Hematopoietic multipotent progenitor cell treated with erythropoietin and hydrocortisone succinate and interleukin-3 and kit ligand, for 4 days (in vitro differentiated cells): Measurements from ENCODE around the gene PRAC1.
A peak's percentile ranks its signal among the peaks of the same experiment; 100 is the strongest.

Experiments used
- DNase-seq: peaks from one replicate; pipeline ENCODE4 v3.0.0-alpha.2; 2015

Gene PRAC1

DNA sequence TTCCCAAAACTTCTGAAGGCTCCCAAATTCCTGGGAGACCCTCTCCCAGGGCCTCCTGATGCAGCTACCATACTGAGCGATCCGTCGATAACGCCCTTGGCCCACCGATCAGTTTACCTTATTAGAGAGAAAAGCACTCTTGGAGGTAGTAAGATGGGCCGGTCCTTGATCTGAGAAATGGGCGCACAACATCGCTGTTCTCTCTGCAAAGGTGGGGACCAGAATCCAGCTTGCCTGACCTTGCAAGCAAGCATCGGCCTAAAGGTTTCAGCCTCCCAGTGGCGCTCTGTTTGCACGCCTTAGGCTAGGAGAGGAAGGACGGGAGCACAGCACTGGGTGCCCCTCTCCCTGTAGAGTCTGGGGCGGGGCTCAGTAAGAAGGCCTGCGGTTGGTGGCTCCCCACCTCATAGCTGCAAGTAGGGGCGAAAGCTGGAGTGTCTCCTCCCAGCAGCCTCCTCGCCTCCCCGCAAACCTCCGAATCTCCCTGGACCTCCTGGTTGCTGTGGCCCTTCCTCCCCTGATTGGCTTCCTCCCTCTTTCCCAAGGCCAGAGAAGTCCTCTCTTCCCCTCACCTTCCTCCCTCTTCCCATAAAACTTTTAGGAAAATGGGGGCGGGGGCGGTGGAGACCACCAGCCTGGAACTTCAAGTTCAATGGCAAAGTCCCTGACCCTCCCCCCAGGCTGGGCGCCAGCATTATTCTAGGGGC is at the start of gene PRAC1:
TSS of gene PRAC1 (minus strand) at position 318 of the 707 bp plus-strand sequence. CDS start at position 192, 126 bp downstream.
- peak; percentile 18 for DNase-seq

GRCh38 chr17:48770954-48771353 is 48.6 kb upstream of the PRAC1 start:
- DNase-seq = no peak

DNA sequence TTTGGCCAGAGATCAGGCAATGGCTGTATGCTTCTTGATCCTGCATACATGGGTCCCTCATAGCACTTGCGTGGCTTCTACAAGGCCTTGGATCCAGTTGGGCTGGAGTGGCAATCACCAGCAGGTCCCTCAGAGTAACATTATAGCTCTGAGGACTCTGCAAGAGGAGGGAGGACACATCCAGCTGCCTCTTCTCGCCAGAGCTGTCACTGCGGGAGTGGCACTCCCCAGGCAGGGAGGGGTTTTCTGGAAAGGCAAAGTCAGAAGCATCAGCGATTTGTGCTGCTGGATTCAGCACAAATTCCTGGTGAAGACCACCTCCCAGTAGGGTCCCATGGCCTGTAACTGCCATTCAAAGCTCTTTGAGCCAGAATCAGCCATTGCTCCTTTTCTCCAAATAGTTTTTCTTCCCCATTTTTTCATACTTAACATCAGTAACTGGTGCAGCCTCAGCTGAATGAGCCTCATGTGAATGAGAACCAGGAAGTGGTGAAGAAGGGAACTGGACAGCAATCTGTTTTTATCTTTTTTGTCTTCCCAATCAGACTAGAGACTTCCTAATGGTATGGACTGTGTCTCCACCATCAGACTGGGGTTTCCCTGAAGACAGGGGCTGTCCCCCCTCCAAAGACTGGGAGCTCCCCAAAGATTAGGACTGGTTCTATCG is 46.8 kb upstream of the PRAC1 start:
- DNase-seq = peak; percentile 36

- DNase-seq = no peak
Observed at GRCh38 chr17:48767263-48767774, 45.0 kb upstream of the PRAC1 start.

GRCh38 chr17:48761114-48761513 is 38.8 kb upstream of the PRAC1 start:
- DNase-seq = no peak

DNA sequence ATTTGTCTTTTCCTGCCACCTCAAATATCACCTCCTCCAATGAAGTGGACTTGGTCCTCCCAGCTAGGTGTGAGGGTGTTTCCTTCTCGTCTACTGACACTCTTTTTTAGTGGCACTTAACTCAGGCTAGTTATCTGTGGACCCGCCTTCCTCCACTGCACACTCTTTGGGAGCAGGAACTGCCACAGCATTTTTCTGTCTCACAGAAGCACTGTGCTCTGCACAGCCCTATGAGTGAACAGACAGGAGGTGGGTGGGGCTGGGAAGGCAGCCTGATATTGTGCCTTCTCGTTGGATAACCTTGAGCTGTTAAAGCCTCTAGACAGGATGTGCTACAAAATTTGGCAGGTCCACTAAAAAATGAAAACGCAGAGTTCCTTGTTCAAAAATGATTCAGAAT is 38.1 kb upstream of the PRAC1 start:
- DNase-seq = no peak

GRCh38 chr17:48759288-48759687 is 37.0 kb upstream of the PRAC1 start:
- no peak for DNase-seq

GRCh38 chr17:48757524-48757961 is 35.2 kb upstream of the PRAC1 start:
- no peak for DNase-seq

- DNase-seq = peak; percentile 79
Observed at GRCh38 chr17:48756830-48757251, 34.5 kb upstream of the PRAC1 start.

GRCh38 chr17:48755356-48755755 is 33.0 kb upstream of the PRAC1 start:
- DNase-seq = peak; percentile 35

DNA sequence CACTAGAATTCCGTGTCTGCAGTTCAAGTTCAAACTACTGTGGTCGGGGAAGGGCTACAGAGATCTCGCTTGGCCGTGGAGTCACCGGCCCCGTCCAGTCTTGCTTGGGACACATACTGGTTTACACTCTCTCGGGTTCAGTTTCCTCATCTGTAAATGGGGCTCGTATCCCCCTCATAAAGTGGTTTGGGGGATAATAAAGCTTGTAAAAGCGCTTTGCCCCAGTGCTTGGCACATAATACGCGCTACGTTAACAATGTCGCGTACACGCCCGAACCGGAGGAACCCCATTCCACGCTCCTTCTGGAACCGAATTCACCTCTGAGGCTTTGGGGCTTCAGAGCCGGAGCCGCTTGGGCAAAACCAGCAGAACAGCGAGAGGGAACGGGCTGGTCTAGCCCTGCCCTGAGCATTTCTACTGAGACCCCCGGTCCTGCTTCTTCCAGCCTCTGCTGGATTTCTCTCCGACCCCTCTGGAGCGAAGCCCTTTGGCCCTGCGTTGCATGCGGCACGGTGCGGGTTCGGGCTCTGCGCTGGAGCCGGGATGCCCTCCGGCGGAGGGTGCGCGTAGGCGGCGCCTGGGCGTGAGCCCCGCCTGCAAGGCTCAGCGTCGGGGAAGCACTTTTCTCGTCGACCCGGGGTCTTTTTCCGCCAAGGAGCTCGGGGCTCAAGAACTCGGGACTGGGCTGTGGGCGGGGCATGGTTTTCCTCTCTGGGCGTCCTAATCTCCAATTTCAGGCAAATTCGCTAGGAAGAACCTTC is 32.4 kb upstream of the PRAC1 start:
- DNase-seq = no peak

GRCh38 chr17:48753794-48754499 is 31.6 kb upstream of the PRAC1 start:
- DNase-seq = no peak

- DNase-seq = no peak
Observed at GRCh38 chr17:48752399-48753288, 30.3 kb upstream of the PRAC1 start.

DNA sequence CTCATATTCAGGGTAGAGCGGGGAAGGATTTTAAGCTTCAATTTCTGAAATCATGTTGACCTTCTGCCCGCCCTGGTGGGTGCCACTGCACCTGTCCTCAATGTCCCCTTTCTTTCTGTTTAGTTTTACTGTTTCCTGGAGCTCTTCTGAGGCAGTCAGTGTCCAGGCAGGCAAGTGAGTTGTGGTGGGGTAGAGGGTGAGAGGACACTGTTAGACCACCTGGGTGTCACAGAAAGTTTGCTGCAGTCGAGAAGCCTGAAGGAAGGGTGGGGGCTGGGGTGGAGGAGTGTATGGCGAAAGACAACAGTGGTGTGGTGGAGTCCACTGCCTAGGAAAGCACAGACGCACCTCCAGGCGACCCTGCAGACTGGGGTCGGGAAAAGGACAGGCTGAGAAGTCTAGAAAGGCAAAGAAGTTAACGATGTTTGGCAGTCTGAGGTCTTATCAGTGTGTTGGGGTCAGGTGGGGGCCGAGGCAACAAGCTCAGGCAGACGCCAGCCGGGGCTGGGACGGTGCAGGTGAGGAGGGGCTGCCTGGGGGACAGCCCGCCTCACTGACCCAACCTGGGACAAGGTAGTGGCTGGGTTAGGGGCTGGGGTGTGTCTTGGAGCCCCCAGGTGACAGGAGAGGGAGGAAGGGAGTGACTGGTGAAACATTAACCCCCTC is 29.5 kb upstream of the PRAC1 start:
- DNase-seq = no peak

GRCh38 chr17:48751172-48751571 is 28.9 kb upstream of the PRAC1 start:
- no peak for DNase-seq

GRCh38 chr17:48749621-48750553 is 27.6 kb upstream of the PRAC1 start:
- DNase-seq = no peak

DNA sequence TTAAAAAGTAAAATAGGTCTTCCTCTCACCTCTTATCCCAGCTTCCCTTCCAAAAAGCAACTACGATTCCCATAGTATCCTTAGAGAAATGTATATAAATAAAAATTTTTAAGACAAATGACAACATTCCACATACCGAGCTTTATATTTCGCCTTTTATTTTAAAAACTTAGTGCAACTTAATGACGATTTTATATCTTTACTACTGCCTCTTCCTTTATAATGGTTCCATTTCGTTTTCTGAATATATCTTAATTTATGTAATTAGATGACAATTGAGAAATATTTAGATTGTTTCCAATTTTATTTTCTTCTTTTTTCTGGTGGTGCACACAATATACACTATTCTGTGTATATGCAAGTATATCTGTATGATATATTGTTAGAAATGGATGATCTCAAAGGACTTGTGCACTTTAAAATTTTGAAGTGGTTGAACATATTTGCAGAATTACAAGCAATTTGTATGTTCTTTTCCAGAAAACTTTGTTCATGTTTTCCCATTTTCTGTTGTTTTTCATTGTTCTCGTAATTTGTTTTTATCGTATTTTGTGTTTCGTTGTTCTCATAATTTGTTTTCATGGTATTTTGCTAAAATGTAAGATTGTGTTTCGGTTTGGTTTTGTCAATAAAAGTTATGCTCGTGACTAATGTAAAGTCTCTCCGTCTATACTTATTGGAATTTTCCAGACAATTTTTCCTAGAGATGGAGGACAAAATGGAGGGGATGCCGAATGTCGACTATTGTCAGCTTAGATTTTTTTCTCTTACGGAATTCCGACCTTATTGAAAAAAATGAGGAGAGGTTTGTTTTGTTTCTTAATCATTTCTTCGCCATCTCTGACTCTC is 26.6 kb upstream of the PRAC1 start:
- DNase-seq = no peak

GRCh38 chr17:48747445-48748363 is 25.4 kb upstream of the PRAC1 start:
- DNase-seq = no peak
